H1 (cell line): ENCODE results near the gene FHOD1. TPM values are rescaled to one million over a fixed set of nuclear protein-coding genes. Genes with fewer than 3 reads are reported as not detected.

ENCODE experiments used
- ASH2L ChIP-seq: fragments of 200-600, 300-600 bp; sonication (generic); IDR thresholded peaks from one replicate; pipeline ENCODE4 v1.7.1; 2017; ENCODE audit warnings: low read length
- BACH1 ChIP-seq: IDR thresholded peaks from 2 replicates; pipeline ENCODE4 v1.6.1; 2012; ENCODE audit warnings: low read length, improper control_type of control experiment
- CBX8 ChIP-seq: fragments of 300-800, 300-1000 bp; sonication (generic); IDR thresholded peaks from 2 replicates; pipeline ENCODE4 v1.7.1; 2016; ENCODE audit warnings: low read depth, low read length, borderline replicate concordance
- CHD2 ChIP-seq: IDR thresholded peaks from 2 replicates; pipeline ENCODE4 v1.6.1; 2012; ENCODE audit warnings: low read length, improper control_type of control experiment
- CTBP2 ChIP-seq: IDR thresholded peaks from 2 replicates; pipeline ENCODE4 v1.7.0; 2011; ENCODE audit warnings: borderline replicate concordance, mild to moderate bottlenecking, moderate library complexity, mixed read lengths, low read length; ENCODE audit not compliant: insufficient read depth, insufficient read length
- EZH2 ChIP-seq: fragments of 200-600 bp; sonication (generic); IDR thresholded peaks from 2 replicates; pipeline ENCODE4 v1.7.1; 2012; ENCODE audit warnings: low read depth, mild to moderate bottlenecking, moderate library complexity, low read length, inconsistent platforms; ENCODE audit not compliant: severe bottlenecking
- GABPA ChIP-seq: IDR thresholded peaks from 2 replicates; pipeline ENCODE4 v1.6.1; 2011; ENCODE audit warnings: mild to moderate bottlenecking, low read length, moderate library complexity, borderline replicate concordance; ENCODE audit not compliant: insufficient read depth
- GTF2F1 ChIP-seq: IDR thresholded peaks from 2 replicates; pipeline ENCODE4 v1.6.1; 2012; ENCODE audit warnings: low read depth, low read length, improper control_type of control experiment, borderline replicate concordance
- HDAC2 ChIP-seq, 2 experiments: fragments of 300-600 bp in 1 of 2; sonication (generic) in 1 of 2; IDR thresholded peaks; 2 replicates each; pipeline ENCODE4 v1.6.1; 2011 to 2012; ENCODE audit warnings: low read depth in 2 of 2, low read length in 2 of 2, mild to moderate bottlenecking in 2 of 2, moderate library complexity in 2 of 2, borderline replicate concordance in 1 of 2, inconsistent platforms in 1 of 2
- HDAC6 ChIP-seq: IDR thresholded peaks from one replicate; pipeline ENCODE4 v1.7.1; 2012; ENCODE audit warnings: low read depth, mild to moderate bottlenecking, inconsistent platforms, low read length, moderate library complexity
- JUND ChIP-seq: IDR thresholded peaks from 2 replicates; pipeline ENCODE4 v1.6.1; 2011; ENCODE audit warnings: mild to moderate bottlenecking, improper control_type of control experiment, low read length
- POLR2A ChIP-seq, 2 experiments: IDR thresholded peaks; 1 replicate in 1 of 2; 2 replicates in 1 of 2; pipeline ENCODE4 v1.6.1; 2011; ENCODE audit warnings: low read depth in 2 of 2, low read length in 2 of 2, mild to moderate bottlenecking in 2 of 2; ENCODE audit errors: control extremely low read depth in 1 of 2
- POU5F1 ChIP-seq: IDR thresholded peaks from 2 replicates; pipeline ENCODE4 v1.6.1; 2011; ENCODE audit warnings: low read depth, mild to moderate bottlenecking, low read length, moderate library complexity
- RBBP5 ChIP-seq: IDR thresholded peaks from 2 replicates; pipeline ENCODE4 v1.7.1; 2012; ENCODE audit warnings: low read depth, mild to moderate bottlenecking, inconsistent platforms, low read length, moderate library complexity, borderline replicate concordance
- RNF2 ChIP-seq: fragments of 200-900, 300-1000 bp; sonication (generic); IDR thresholded peaks from 2 replicates; pipeline ENCODE4 v1.7.1; 2016; ENCODE audit warnings: borderline replicate concordance, low read depth, mild to moderate bottlenecking, antibody characterized with exemption, low read length; ENCODE audit not compliant: poor library complexity, severe bottlenecking; ENCODE audit errors: missing control alignments
- SP1 ChIP-seq: IDR thresholded peaks from 2 replicates; pipeline ENCODE4 v1.6.1; 2011; ENCODE audit warnings: low read depth, low read length
- SRF ChIP-seq: IDR thresholded peaks from 2 replicates; pipeline ENCODE4 v1.6.1; 2011; ENCODE audit warnings: mild to moderate bottlenecking, low read depth, low read length, moderate library complexity
- SUZ12 ChIP-seq: fragments of 200-600 bp; sonication (generic); IDR thresholded peaks from 2 replicates; pipeline ENCODE4 v1.6.1; 2012; ENCODE audit warnings: mild to moderate bottlenecking, inconsistent platforms, low read length, moderate library complexity, mixed read lengths
- TAF1 ChIP-seq: IDR thresholded peaks from 2 replicates; pipeline ENCODE4 v1.6.1; 2011; ENCODE audit warnings: mild to moderate bottlenecking, low read depth, low read length
- polyA plus RNA-seq, 7 experiments: library from polyadenylated mRNA; depleted of rRNA in 3 of 7; stranded (reverse) in 5 of 7; unstranded in 2 of 7; fragments of >200 nt in 5 of 7; fragments of 200-250 nt in 2 of 7; gene quantifications; 1 replicate in 5 of 7; 2 replicates in 1 of 7; 4 replicates in 1 of 7; pipeline versions ENCODE4 v1.2.1 to v1.2.3, GENCODE V29; 2011 to 2013; ENCODE audit warnings: missing spikeins in 2 of 7, mixed read lengths in 2 of 7
- total RNA-seq: library from RNA; stranded (reverse); fragmentation: NEBNext Ultra II Directional; extraction: Animal tissue kit (Norgen Biotek cat#: 25700); gene quantifications from 2 replicates; pipeline ENCODE4 v1.2.1, GENCODE V29; 2021
- TF ChIP-seq, protein P1 (sequence below): IDR thresholded peaks from 2 replicates; pipeline ENCODE4 v1.6.1; 2012; ENCODE audit warnings: inconsistent platforms
- TF ChIP-seq, protein P2 (sequence below), 3 experiments: IDR thresholded peaks; 1 replicate in 2 of 3; 2 replicates in 1 of 3; pipeline versions ENCODE4 v1.5.1 to v1.6.1; 2011; ENCODE audit warnings: low read length in 3 of 3, mild to moderate bottlenecking in 3 of 3, inconsistent platforms in 2 of 3, low read depth in 1 of 3, moderate library complexity in 1 of 3; ENCODE audit not compliant: insufficient read depth in 1 of 3; ENCODE audit errors: control extremely low read depth in 1 of 3

Gene FHOD1
- total and polyA plus RNA-seq, 2 of the 8 experiments (the other 6 are each of a cell fraction or from before 2014, with no cell fraction given) = 31.3 to 60.7 TPM

DNA sequence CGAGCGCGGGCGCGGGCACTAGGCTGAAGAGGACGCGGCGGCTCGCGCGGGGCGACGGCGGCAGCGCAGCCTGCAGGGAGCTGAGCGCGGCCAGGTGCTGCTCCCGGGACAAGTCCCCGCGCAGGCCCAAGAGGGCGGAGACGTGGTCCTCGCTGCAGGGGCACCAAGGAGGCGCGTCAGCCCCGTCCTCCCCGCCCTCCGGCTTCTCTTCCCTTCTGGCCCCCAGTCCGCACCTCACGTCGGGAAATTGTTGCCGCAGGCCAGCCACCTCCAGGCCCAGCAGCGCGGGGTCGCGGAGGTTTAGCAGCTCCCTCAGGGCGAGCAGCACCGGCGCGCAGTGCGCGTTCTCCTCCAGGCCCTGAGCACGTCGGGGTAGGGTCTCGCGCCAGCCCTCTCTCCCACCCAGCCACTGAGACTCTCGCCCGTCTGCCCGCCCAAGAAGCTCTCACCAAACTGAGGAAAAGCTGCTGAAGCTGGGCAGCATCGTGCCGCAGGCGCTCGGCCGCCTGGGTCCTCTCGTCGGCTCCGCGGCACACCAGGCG lies 62.8 kb downstream of the FHOD1 start (continued):
- TF ChIP-seq GTF2F1 = no peak
- no peak for TF ChIP-seq CHD2
- TF ChIP-seq SRF = no peak
- no peak for TF ChIP-seq BACH1
- TF ChIP-seq ASH2L = no peak
- TF ChIP-seq HDAC6 = no peak
- TF ChIP-seq POLR2A (IDR thresholded peaks at IDR 0.05; ENCODE audit: control extremely low read depth in 1 of 2, low read depth in 2 of 2, low read length in 2 of 2) = no peak
- peak; percentile 71 for TF ChIP-seq RNF2
- TF ChIP-seq EZH2 = peak; percentile 69
- TF ChIP-seq, protein P1, sequence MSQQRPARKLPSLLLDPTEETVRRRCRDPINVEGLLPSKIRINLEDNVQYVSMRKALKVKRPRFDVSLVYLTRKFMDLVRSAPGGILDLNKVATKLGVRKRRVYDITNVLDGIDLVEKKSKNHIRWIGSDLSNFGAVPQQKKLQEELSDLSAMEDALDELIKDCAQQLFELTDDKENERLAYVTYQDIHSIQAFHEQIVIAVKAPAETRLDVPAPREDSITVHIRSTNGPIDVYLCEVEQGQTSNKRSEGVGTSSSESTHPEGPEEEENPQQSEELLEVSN = no peak
- no peak for TF ChIP-seq CBX8
- no peak for TF ChIP-seq TAF1
- no peak for TF ChIP-seq GABPA
- TF ChIP-seq, protein P2, sequence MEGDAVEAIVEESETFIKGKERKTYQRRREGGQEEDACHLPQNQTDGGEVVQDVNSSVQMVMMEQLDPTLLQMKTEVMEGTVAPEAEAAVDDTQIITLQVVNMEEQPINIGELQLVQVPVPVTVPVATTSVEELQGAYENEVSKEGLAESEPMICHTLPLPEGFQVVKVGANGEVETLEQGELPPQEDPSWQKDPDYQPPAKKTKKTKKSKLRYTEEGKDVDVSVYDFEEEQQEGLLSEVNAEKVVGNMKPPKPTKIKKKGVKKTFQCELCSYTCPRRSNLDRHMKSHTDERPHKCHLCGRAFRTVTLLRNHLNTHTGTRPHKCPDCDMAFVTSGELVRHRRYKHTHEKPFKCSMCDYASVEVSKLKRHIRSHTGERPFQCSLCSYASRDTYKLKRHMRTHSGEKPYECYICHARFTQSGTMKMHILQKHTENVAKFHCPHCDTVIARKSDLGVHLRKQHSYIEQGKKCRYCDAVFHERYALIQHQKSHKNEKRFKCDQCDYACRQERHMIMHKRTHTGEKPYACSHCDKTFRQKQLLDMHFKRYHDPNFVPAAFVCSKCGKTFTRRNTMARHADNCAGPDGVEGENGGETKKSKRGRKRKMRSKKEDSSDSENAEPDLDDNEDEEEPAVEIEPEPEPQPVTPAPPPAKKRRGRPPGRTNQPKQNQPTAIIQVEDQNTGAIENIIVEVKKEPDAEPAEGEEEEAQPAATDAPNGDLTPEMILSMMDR (IDR thresholded peaks at IDR 0.05; ENCODE audit: control extremely low read depth in 1 of 3, insufficient read depth in 1 of 3, low read depth in 1 of 3, low read length in 3 of 3) = no peak
- TF ChIP-seq JUND = no peak
- TF ChIP-seq SP1 = no peak
- TF ChIP-seq POU5F1 = no peak
- peak; percentile 76 for TF ChIP-seq SUZ12
- no peak for TF ChIP-seq RBBP5
- no peak for TF ChIP-seq HDAC2 (IDR thresholded peaks at IDR 0.05; ENCODE audit: borderline replicate concordance in 1 of 2, low read depth in 2 of 2, low read length in 2 of 2)
- TF ChIP-seq CTBP2 = no peak
